ENCODE measurements around the gene SGMS1.
"Not testable (repeated sequence)": the region's sequence is repeated elsewhere in the genome, so short reads cannot be mapped to it uniquely, and the experiment has no call there.

The SGMS1 gene

DNA sequence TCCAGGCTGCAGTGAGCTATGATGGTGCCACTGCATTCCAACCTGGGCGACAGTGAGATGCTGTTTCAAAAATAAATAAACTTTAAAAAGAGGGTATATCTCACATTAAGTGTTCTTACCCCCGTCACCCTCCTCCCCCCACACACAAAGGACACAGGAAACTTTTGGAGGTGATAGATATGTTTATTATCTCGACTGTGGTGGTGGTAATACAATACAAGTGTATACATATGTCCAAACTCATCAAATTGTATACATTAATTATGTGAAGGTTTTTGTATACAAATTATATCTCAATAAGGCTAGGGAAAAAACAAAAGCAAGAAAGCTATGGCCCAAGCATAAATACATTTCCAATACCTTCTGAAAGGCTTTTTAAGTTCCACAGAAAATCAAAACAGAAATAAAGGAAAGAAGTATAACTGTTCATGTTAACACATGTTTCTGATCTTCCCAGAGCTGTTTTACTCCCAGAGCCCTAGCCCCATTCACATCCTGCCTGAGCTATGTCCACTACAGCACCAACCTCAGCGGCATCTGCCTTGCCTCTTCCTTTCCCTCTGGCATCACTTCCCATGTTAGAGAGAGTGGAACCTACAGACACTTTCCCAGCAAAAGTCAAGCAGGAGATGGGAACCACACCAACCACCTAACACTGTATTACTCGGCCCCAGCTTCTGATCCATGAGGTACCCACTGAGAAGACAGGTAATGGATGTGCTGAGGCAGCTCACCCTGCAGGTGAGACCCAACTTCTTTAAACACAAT, 48.1 kb downstream of the SGMS1 start:
- TF ChIP-seq, protein P1, sequence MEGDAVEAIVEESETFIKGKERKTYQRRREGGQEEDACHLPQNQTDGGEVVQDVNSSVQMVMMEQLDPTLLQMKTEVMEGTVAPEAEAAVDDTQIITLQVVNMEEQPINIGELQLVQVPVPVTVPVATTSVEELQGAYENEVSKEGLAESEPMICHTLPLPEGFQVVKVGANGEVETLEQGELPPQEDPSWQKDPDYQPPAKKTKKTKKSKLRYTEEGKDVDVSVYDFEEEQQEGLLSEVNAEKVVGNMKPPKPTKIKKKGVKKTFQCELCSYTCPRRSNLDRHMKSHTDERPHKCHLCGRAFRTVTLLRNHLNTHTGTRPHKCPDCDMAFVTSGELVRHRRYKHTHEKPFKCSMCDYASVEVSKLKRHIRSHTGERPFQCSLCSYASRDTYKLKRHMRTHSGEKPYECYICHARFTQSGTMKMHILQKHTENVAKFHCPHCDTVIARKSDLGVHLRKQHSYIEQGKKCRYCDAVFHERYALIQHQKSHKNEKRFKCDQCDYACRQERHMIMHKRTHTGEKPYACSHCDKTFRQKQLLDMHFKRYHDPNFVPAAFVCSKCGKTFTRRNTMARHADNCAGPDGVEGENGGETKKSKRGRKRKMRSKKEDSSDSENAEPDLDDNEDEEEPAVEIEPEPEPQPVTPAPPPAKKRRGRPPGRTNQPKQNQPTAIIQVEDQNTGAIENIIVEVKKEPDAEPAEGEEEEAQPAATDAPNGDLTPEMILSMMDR (IDR thresholded peaks at IDR 0.05; ENCODE audit: insufficient read depth, low read depth, low read length, missing control alignments) = no peak
- no peak overlapping the region for H3K4me3 ChIP-seq (ENCODE audit: low read depth, low read length)
- no peak for DNase-seq (ENCODE audit: low read depth)

DNA sequence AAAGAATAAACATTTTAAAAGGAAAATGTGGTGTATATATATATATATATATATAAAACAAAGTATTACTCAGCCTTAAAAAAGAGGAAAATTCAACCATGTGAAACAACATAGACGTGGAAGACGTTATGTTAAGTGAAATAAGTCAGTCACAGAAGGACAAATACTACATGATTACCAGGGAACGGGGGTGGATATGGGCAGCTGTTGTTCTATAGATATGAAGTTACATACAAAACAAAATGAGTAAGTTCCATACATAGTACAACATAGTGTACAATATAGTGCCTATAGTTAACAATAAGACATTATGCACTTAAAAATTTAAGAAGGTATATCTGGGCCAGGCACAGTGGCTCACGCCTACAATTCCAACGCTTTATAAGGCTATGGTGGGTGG, 48.8 kb downstream of the SGMS1 start:
- no peak for DNase-seq (ENCODE audit: low read depth)
- TF ChIP-seq, protein P1 (IDR thresholded peaks at IDR 0.05; ENCODE audit: insufficient read depth, low read depth, low read length, missing control alignments) = no peak
- no peak overlapping the region for H3K4me3 ChIP-seq (ENCODE audit: low read depth, low read length)

DNA sequence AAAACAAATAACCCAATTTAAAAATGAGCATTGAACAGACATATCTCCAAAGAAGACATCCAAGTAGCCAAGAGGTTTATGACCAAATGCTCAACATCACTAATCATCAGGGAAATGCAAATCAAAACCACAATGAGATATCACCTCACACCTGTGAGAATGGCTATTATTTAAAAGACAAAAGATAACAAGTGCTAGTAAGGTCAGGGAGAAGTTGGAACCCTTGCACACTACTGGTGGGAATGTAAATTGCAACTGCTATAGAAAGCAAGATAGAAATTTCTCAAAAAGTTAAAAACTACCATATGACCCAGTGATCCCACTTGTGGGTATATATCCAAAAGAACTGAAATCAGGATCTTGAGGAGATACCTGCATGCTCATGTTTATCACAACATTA, 49.5 kb downstream of the SGMS1 start:
- TF ChIP-seq, protein P1 (IDR thresholded peaks at IDR 0.05; ENCODE audit: insufficient read depth, low read depth, low read length, missing control alignments) = peak; percentile 5
- no peak overlapping the region for H3K4me3 ChIP-seq (ENCODE audit: low read depth, low read length)

DNA sequence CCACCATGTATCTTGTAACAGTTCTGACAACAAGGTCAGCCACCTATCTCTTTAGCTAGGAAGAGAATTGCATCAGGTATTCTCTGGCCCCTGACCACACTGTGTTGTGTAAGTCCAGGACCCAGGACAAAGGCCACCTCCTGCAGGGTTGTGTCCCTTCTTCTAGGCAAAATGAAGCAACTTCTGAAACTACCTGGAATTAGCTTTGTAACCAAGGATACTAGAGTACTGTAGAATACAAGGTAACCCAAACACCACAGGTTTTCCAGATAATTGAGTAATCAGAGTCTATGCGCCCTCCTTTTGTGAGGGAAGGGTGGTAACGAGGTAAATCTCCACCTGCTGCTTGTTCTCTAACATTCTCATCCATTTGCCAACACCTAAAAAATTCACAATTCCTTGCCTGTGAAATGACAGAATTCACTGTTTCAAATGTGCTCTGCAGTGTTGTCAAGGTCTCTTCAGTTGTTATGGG, 51.7 kb downstream of the SGMS1 start:
- no peak overlapping the region for H3K4me3 ChIP-seq (ENCODE audit: low read depth, low read length)
- TF ChIP-seq, protein P1 (IDR thresholded peaks at IDR 0.05; ENCODE audit: insufficient read depth, low read depth, low read length, missing control alignments) = no peak
- DNase-seq (ENCODE audit: low read depth) = no peak

More for the DNA sequence above, 49.5 kb downstream of the SGMS1 start:
- DNase-seq (ENCODE audit: low read depth) = no peak

DNA sequence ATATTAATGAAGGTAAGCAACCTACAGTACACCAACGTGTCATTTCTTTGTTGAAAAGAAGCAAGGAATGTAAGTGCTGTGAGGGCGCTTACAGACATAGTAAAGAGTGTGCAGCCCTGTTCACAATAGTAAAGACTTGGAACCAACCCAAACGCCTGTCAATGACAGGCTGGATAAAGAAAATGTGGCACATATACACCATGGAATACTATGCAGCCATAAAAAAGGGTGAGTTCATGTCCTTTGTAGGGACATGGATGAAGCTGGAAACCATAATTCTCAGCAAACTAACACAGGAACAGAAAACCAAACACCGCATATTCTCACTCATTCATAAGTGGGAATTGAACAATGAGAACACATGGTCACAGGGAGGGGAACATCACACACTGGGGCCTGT, 55.0 kb downstream of the SGMS1 start:
- not testable (repeated sequence) for H3K4me3 ChIP-seq (ENCODE audit: low read depth, low read length); DNase-seq (ENCODE audit: low read depth)

DNA sequence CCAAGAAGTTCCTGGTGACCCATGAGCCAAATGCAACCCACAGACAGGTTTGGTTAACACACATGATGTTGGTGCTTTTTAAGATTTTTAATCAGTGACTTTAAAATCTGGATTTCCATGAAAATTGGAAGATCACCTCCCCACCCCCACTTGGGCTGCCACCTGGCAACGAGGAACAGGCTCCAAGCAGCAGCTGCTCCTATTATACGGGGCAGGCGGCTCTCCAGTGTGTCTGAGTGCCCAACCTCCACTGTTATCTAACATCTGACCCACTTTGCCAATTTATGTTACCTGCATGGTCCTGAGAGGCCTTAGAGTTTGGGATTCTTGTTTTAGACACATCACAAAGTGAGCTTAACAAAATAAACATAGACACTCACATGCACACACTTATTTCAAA, 56.4 kb downstream of the SGMS1 start:
- TF ChIP-seq, protein P1 (IDR thresholded peaks at IDR 0.05; ENCODE audit: insufficient read depth, low read depth, low read length, missing control alignments) = no peak

DNA sequence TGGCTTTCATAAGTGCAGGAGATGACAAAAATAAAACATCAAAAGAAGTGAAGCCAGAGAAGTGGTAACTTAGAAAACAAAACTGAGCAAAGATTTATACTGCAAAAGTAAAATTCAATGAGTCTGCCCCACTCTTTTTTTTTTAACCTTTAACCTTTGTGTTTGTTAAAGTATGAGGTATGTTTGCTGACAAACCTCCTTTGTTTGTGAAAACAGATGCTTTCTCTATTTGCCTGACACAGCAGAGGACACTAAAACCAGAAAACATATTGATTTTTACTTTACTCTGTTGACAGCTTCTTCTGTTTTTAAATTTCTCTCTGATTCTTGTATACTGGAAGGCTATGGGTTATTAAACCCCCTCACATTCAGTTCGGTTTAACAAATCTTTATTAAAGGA, 57.6 kb downstream of the SGMS1 start:
- DNase-seq (ENCODE audit: low read depth) = no peak
- no peak overlapping the region for H3K4me3 ChIP-seq (ENCODE audit: low read depth, low read length)
- TF ChIP-seq, protein P1 (IDR thresholded peaks at IDR 0.05; ENCODE audit: insufficient read depth, low read depth, low read length, missing control alignments) = no peak

More for the DNA sequence above, 56.4 kb downstream of the SGMS1 start:
- DNase-seq (ENCODE audit: low read depth) = no peak
- H3K4me3 ChIP-seq (ENCODE audit: low read depth, low read length) = no peak overlapping the region
